Hepatic stellate cell (primary cell): ENCODE data around the gene TRIM24.
A peak's percentile ranks its signal among the peaks of the same experiment; 100 is the strongest.
"Not testable (repeated sequence)": the region's sequence is repeated elsewhere in the genome, so short reads cannot be mapped to it uniquely, and the experiment has no call there.

Source experiments
- DNase-seq: peaks from one replicate; pipeline ENCODE4 v3.0.0; 2011; ENCODE audit warnings: low spot score

Gene TRIM24

DNA sequence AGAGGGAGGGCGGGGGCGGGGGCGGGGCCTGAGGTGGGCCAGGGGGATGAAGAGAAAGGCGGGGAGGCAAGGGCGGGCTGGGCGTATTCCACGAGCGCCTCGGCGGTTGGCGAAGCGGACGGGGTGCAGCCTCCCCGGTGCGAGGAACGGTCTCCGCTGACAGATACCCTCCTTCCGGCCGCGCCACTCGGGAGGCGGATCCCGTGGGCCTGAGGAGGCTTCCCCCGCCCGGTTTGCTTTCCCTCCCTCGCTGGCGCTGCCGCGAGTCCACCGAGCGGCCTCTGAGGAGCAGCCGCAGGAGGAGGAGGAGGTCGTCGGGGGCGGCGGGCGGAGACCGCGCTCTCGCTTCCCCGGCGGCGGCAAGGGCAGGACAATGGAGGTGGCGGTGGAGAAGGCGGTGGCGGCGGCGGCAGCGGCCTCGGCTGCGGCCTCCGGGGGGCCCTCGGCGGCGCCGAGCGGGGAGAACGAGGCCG, at the start of gene TRIM24:
Gene TRIM24 (plus strand): TSS at position 84 of the 473 bp plus-strand sequence. CDS start 290 bp downstream, at position 374.
- no peak for DNase-seq

DNA sequence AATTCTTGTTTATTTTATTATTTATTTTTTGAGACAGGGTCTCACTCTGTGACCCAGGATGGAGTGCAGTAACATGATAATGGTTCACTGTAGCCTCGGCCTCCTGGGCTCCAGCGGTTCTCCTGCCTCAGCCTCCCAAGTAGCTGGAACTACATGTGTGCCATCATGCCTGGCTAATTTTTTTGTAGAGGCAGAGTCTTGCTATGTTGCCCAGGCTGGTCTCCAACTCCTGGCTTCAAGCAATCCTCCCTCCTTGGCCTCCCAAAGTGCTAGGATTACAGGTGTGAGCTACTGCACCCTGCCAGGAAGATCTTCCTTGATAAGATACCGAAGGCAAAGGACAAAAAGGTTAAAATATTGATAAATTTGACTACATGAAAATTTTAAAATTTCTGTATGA, 48.0 kb upstream of the TRIM24 start:
- not testable (repeated sequence) for DNase-seq

DNA sequence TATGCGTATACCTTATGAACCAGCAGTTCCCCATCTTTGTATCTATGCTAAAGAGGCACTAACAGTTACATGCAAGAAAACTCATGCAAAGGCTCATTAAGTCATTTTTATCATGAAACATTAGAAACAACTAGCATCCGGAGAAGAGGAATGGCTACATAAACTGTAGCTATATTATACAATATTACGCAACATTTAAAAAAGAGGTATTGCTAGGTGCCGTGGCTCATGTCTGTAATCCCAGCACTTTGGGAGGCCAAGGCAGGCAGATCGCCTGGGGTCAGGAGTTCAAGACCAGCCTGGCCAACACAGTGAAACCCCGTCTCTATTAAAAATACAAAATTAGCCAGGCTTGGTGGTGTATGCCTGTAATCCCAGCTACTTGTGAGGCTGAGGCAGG, 47.1 kb upstream of the TRIM24 start:
- DNase-seq = not testable (repeated sequence)

DNA sequence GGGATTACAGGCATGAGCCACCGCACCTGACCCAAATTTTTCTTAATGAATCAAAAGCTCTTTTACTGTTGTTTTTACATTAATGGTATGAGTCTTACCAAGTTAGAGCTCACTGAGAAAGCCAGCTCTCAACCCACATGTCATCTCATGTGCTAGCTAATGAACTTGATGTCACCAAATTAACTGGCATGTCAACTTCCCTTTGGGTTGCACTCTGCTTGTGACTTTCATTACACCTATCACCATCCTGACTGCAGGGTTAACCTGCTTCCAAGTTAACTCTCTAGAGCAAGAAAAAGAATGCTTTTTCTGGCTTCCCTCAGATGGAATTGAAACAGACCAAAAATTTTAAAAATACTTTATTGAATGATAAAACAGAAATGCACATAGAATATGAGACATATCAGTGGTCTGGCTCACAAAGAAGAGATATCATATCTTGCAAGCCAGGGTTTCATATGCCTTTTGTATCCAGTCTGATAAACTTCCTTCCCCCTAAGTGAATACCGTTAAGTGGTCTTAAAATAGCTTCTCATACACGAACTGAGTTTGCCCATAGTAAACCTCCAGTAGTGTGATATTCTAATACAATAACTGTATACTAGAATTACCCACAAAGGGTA, 42.9 kb upstream of the TRIM24 start:
- no peak for DNase-seq

DNA sequence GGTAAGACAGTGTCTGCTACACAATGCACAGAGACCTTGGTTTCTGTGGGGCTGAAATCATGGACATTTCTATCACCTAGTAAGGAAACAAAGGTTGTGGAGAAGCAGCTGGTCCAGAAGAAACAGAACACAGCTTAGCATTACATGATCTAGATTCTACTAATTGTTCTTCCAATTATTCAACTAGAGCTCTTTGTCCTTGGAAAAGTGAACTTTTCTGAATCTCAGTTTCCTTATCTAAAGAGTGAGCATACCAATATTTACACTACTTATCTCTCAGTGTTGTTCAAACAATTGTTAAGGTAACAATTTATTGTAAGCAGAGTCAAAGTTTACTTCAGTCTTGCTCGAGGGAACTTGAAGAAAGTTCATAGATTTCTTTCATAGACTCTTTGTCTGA, 42.3 kb upstream of the TRIM24 start:
- DNase-seq = no peak

DNA sequence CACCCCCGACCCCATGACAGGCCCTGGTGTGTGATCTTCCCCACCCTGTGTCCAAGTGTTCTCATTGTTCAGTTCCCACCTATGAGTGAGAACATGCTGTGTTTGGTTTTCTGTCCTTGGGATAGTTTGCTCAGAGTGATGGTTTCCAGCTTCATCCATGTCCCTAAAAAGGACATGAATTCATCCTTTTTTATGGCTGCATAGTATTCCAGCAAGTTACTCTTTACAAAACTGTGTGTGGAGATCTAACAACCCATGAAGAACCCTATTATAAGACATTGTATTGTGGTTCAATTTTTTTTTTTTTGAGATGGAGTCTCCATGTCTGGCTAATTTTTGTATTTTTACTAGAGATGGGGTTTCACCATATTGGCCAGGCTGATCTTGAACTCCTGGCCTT, 41.7 kb upstream of the TRIM24 start:
- not testable (repeated sequence) for DNase-seq

DNA sequence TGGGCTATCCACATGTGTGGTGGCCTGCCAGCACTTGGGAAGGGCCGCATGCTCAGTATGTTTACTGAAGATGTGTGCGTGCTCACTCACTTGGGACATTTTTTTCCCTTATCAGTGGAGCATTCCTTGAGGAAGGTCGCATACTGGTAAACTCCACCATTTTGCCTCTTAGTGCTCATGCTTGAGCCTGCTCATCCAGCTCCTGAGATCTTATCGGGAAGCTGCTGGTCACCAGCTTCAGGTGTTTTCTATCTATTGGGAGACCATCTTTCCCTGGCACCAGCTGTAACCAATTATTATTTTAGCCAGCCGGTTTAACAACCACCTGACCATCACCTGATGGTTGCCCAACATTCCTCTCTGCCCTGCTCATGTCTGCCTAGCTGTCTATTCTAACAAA, 35.0 kb upstream of the TRIM24 start:
- no peak for DNase-seq

DNA sequence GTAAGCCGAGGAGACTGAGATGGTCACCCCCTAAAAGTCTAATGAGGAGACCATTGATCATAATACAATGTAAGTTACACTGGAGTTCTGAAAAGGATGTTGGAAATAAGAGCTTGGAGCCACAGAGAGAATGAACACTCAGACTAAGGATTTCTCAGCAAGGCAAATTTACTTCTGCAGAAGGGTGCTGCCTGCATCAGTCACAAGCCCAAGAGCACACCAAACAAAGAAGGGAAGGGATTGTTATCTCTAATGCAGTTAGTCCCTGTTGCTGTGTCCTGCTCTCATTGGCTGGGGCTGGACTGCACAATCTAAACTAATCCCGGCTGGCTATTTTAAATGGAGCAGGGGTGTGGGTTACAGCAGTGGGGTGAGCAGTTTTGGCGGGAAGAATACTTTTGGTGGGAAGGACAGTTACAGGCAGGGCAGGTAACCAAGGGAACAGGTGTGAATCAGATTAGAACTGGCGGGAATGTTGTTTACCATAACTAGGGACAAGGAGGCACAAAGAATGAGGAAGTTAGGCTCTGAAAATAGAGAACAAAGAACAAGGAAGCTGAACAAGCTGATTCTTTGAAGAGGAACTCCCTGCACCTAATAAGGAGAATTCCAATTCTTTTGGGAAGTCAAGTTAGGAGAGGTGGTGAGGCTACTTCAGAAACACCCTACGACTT, 30.3 kb upstream of the TRIM24 start:
- no peak for DNase-seq

DNA sequence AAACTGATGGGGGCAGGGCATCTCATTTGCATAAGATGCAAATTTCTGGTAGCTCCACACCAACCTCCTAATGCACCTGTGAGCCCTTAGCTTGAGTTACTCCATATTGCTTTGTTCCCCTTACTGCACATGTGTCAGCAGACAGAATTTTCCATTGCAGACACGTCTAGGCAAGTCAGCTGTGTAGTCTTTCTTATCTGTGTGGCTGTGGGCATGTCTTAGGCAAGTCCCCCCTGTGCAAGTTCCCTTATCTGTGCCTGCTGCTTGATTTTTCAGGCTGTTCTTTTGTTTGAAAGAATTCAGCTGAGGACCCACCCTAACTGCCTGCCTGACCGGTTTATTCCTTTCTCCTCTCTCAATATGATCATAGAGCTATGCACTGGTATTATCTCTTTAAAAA, 28.5 kb upstream of the TRIM24 start:
- DNase-seq = no peak

DNA sequence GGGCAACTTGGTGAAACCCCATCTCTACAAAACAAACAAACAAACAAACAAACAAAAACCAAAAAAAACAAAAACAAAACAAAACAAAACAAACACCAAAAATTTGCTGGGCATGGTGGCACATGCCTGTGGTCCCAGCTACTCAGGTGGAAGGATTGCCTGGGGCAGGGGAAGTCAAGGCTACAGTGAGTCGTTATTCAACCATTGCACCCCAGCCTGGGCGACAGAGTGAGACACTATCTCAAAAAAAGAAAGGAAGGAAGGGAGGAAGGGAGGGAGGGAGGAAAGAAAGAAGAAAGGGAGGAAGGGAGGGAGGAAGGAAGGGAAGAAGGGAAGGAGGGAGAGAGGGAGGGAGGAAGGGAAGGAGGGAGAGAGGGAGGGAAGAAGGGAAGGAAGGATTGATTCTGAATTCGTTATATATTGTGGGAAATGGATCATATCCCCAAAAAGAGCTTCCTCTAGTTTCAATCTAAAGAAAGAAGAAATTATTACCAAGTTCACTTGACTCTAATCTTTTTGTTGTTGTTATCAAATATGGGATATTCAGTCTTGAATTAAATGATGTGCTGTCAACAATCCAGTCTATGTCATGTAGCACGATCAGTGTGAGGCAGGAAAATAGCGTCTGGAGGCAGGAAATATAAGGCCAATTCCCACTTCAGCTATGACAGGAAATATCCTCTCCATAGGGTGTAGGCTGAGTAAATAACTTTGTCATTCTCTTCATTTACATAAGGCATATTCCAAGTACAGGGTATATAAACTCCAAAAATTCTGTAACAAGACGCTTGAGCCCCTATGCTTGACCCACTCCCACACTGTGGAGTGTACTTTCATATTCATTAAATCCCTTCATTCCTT, 26.2 kb upstream of the TRIM24 start:
- no peak for DNase-seq

DNA sequence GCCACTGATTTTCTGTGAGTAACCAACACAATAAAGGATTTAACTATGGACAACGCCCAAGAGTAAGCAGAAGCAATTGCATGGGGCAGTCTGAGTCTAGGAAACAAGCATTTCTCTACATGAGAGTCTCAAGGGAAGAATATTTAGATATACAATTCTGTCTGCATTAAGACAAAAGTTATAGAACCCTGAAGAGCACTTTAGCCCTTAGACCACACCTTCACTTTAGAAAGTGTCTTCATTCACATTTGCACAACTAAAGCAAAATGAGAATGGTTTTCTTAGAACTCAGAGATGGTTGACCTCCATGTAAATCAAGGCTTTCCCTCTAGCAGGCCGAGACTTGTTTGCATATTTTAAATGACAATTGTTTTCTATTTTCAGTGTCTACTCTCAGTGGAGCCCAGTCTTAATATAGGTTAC, 25.5 kb upstream of the TRIM24 start:
- DNase-seq = no peak

DNA sequence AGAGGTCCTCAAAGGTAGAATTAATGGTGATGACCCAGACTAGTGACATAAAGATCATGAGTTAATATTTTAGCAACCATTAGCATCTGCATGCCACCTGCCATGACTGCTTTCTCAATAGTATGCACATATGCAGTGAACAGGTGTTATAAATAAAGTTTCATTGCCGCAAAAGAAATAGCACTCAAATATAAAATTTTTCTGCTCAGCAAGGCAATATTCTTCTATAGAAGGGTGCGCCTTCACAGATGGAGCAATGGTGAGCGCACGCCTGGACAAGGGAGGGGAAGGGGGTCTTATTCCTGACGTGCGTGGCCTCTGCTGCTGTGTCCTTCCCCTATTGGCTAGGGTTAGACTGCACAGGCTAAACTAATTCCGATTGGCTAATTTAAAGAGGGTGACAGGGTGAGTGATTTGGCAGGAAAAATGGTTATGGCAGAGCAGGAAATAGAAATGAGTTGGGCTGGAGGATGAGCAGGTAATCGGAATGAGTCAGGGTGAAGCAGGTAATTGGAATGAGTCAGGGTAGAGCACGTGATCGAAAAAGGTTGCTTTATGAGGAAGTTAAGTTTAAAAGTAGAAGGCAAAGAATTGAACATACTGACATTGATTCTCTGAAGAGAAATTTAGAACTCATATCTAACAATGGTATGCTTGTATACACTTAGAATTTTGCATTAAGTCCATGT, 24.7 kb upstream of the TRIM24 start:
- no peak for DNase-seq

DNA sequence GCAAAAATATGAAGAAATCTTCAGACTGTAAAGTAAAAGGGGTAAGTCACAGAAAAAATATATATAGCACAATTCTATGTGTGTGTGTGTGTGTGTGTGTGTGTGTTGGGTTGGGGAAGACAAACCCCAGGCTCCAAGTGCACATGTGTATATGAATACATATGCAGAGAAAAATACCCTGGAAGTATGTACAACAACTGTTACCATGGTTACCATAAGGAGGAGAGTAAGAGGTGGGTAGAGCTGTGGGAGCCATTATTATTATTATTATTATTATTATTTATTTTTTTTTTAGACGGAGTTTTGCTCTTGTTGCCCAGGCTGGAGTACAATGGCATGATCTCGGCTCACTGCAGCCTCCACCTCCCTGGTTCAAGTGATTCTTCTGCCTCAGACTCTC, 23.7 kb upstream of the TRIM24 start:
- DNase-seq = no peak

DNA sequence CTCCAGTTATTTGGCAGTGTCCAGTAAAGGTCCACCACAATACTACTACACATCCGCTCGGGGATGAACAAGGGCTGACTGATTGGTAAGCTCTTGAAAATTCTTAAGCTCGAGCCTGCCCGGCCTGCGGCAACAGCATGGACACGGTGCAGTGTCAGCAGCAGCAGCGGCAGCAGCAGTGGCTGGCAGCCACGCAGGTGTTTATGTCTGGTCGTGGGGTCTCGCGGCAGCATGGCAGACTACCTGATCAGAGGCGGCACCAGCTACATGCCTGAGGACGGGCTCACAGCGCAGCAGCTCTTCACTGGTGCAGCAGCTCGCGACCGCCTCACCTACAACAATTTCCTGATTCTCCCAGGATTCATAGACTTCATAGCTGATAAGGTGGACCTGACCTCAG, 19.6 kb upstream of the TRIM24 start:
- DNase-seq = no peak

DNA sequence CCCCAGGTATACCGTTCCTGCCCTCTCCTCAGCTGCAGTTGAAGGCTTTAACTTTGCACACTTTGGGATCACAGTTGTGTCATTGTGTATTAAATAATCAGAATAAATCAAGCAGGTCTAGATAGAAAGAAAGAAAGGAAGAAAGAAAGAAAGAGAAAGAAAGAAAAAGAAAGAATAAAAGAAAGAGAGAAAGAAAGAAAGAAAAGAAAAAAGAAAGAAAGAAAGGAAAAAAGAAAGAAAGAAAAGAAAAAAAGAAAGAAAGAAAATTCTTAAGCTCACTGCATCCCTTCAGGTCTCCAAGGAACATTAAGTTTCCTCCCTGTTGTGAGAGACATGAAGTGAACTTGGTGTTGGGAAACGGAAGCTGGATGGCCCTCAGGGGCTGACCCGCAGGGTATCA, 17.2 kb upstream of the TRIM24 start:
- DNase-seq = no peak

DNA sequence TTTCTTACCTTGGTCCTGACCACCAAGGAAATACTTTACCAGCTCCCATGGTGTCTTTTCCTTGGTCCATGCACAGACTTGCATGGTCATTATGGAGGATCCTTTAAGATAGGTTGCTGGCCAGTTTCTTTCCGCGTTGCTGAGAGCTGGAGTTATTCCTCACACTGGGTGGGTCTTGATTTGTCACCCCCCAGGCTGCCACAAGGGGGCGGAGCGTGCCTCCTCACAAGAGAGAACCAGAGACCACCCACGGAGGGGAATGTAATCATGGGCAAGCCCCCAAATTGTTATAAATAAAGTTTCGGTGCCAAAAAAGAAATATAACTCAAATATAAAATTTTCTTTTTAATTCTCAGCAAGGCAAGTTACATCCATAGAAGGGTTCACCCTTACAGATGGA, 10.5 kb upstream of the TRIM24 start:
- no peak for DNase-seq

DNA sequence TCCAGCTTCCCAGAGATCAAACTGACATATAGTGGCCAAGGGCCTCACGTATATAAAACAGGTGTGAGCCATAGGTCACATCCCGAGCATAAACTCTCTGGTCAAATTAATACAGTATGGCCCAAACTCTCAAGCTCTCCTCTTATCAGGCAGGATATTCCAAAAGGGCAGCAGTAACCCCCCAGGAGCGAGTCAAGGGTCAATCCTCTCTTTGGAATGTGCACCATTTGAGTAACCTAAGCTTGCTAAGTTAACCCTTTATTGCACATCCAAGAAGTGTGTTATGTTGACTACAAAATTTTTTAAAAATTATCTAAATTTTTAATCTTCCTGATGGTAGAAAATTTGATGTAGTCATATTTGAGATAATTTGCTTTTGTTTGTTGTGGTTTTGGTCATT, 4.5 kb upstream of the TRIM24 start:
- no peak for DNase-seq

DNA sequence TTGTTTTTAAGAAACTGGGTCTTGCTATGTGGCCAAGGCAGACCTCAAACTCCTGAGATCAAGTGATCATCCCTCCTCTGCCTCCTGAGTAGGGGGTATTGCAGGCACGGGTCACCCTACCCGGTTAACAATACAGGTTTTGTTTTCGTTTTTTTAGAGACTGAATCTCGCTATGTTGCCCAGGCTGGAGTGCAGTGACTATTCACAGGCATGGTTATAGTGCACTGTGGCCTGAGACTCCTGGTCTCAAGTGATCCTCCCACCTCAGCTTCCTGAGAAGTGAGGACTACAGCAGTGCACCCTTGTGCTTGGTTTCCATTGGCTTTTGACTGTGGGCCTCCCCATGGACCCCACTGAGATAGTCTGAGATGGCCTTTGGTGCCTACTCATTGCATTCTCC, 3.8 kb upstream of the TRIM24 start:
- DNase-seq = no peak

DNA sequence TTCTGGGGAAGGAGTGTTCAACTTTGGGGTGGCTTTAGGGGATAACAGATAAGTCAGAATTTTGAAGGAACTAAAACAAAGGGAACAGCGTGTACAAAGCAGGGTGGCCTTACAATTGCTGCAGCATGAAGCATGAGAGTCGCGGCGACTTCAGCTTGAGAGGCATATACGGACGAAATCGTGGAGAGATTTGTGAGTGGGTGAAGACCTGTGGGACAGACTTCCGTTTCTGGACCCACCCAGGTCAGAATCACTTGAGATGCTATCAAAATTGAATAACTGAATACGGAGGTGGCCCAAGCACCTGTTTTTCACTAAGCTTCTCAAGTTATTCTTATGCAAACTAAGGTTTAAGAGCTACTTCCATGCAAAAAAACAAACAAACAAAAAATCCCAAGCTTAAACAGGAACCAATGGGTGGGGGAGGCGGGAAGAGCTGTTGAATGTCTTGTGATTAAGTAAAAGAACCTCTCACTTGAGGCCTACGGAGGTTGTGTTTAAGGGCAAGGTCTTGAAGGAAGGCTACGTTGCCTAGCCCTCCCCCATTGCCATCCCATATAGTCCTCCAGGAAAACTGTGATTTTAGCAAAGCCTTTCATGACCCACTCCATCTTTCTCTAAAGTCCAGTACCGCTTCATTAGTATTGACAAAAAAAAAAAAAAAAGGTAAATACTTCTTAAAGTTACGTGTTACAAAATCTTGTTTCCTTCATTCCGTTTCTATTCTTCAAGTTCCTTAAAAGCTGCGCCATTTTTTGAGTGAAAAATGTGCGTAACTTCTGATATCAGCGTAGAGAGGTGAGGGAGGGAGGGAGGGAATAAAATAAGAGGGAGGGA, 1.3 kb upstream of the TRIM24 start:
- no peak for DNase-seq

DNA sequence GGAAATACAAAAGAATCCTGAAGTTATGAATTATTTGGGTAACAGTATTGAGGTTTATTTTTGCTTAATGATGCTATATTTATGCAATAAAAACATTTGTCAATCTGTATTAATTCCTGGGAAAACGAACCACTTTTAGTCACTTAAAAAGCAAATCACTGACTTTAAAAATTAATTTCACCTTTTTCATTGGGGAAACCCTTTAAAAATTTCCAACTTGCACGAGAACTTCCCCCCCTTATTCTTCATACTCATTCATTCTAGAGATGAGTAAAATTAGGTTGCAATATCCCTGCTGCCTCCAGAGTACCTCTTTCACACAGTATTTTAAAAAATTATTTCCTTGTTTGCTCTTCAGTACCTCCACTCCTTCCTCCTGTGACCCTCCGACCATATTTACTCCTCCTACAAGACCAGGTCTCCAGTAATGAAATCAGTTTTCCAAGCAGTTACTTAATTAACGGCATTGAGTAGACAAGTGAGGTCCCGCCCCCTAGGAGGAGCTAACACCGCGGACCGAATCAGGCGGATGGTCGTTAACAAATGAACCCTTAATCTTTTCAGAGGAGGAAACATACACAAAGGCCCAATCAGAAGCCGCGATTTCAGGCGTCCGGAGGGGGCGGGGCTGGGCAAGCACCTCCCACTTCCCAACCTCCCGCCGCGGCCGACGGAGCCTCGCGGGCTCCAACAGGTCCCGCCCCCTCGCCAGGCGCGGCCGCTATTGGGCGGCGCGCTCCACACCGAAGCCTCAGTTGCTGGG, 465 bp upstream of the TRIM24 start:
- peak; percentile 97 for DNase-seq
